Fibroblast of the conjunctiva (primary cell): ENCODE measurements around the gene PPM1L.

ENCODE experiments used
- DNase-seq: peaks from one replicate; pipeline ENCODE4 v3.0.0-alpha.2; 2010; ENCODE audit warnings: low read depth

The PPM1L gene

GRCh38 chr3:161043336-161044035 is 287.5 kb downstream of the PPM1L start:
- DNase-seq, result no peak

DNA sequence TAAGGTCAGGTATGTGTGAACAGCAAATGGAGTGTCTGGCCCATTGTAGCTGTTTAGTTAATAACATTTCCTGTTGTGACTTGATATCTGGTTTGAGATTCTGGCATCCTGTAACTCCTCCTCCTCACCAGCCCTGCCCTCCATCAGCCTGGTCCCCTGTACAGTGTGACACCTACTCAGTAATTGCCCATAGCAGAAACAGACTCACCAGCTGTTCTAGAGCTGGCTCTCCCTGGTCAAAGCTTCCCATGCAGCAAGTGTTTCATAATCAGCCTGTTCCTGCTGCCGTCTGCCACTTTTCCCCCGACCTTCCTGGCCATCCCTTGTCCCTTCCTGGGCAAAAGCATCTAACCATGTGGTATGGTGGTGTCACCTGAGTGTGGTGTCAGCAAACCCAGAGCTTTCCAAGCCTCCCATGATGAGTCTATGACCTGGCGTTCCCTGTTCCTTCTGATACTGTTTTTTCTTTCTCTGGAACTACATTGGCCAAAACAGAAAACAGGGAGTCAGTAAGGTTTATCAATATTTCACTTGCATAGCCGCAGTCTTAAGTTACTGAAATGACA is 293.7 kb downstream of the PPM1L start:
- no peak for DNase-seq

GRCh38 chr3:161050935-161051334 is 294.9 kb downstream of the PPM1L start:
- DNase-seq, result no peak

DNA sequence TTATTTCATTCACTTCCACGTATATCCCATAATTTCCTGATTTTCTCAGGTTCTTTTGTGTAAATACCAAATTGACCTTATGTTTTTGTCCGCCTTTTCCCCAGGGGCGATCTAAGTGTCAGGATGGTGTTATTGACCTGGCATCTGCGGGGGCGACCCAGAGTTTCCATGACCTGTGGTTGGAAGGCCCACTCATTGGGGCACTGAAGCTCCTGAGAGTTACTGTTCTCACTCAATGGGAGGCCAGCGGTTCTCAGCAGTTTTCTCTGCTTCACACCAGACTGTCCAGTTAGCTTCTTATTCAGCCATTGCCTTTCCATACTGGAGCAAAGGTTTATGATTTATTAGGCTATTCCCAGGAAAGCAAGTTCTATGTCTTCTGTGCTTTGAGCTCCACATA is 295.8 kb downstream of the PPM1L start:
- DNase-seq, result no peak

DNA sequence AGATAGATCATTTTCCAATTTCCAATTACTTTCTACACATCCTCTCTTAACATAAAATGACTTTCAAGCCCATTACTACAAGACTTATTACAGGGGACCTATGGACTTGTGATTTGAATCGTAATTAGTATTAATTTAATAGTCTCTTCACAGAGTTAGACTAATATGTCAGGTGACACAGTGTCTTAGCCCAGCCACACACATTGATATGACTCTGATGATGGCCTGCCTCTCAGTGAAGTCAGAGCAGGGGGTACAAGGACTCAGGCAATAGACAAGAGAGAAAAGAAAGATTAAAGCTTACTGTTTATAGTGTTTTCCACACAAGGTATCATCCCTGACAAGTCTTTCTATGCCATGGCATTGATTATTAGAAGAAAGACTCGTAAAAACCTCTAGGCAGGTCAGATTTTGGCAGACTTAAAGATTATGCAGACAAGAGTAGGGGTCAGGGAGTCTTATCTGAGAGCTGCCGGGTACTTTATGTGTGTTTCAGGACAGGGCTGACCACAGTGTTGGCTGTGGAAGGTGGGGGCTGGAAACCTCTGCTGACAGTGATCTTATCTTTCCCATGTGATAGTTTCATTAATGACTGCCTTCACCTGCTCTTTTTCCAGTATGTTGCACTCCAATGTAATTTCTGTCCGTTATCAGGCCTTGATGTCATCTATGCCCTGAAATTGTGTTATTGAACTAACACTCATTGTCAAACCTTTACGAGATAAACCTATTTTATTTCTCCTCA is 299.0 kb downstream of the PPM1L start:
- no peak for DNase-seq

DNA sequence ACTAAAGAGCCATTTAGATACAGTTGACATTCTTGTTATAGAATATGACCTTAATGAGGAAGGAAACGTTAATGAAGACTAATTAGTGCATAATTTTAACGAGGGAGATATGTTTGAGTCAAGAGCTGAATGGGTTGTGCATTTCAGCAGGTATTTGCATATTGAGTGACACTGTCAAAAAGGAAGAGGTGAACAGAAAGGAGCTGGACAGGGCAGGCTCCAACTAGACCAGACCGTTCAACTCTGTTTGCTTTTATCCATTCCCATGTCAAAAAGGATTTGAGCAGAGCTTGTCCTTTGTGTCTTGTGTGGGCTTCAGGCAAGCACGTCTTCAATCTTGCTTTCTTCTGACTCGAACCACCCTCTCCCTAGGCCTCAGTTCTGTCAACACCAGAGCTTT is 308.4 kb downstream of the PPM1L start:
- DNase-seq, result no peak

DNA sequence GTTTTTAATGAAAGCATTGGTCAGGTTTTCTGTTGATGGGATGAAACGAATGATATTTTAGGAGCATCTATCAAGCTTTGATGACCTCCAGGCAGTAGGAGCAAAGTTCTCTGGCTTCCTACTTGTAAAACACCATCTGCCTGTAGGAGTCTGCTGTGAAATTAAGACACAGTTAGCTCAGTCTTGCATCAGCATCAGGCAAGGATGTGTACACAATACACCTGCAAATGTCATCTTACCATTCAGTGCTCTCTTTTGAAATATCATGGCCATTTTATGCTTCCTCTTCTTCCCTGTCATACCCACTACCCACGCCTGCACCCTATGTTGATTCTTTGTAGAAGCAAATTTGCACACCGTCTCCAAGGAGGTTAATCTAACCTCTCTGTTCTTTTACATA is 310.9 kb downstream of the PPM1L start:
- DNase-seq, result no peak

DNA sequence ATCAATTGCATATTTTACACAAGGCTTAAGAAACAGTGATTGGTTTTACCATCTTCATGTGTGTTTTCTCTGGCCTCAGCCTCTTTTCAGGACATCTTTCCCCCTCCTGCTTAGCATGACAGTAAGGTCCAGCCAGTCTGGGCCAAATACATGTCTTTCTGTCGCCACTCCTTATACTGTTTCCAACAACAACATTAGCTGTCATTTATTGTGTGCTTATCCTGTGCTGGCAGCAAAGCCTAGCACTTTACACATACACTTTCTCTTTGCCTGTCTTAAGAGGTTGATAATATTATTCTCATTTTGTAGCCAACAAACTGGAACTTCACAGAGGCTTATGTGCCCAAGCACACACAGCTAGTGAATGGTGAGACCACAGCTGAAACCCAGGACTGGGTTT is 311.3 kb downstream of the PPM1L start:
- no peak for DNase-seq

- DNase-seq, result peak; percentile 61
These were observed 313.6 kb downstream of the PPM1L start for GRCh38 chr3:161069511-161070251.

GRCh38 chr3:161070252-161070930 is 314.4 kb downstream of the PPM1L start:
- no peak for DNase-seq

DNA sequence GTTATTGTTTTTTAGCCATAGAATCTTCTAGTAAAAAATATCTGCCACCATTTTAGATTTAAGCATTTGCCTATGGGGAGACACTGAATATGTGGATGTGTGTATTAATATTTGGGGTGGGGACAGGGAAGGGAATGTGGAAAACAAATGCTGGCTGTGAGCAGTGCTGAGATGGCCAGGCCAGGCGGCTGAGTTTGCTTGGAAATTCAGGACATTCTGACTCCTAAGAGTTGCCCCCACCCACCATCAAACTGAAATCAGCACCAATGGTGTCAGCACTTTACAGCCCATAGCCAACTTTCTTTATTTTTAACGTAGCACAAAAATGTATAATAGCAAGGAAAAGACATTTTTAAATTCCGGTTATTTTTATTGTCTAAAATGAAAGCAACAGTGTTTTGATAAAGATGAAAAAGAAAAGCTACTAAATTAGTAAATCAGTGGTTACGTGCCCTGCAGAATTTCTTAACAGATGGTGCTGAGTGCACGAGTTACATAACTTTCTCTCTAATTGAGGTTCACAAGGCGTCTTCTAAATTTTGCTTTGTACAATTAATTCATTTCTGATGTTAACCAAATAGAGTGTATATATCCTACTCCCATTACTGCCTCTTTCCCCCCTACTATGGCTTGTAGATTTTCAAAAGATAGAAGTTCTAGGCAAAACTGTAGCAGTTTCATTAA is 315.1 kb downstream of the PPM1L start:
- no peak for DNase-seq

- no peak for DNase-seq
These were observed 316.2 kb downstream of the PPM1L start for GRCh38 chr3:161072211-161072621.

DNA sequence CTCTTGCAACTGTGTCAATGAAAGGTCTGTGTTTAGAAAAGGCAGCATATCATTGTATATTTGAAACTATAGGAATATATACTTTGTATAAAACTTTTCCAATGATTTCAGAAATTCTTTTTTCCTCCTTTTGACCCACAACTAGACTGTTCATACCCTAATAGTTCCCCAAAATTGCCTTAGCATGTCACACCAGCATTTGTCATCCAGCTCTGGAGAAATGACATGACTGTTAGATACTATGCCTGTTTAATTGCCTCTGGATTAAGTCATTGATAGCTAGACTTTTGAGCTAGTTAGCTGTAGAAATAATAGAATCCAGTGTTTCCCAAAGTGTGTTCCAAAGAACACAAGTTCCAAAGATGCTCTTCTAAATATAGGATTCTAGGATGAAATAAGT is 316.7 kb downstream of the PPM1L start:
- DNase-seq, result no peak

GRCh38 chr3:161073181-161073580 is 317.1 kb downstream of the PPM1L start:
- DNase-seq, result no peak

GRCh38 chr3:161081633-161082032 is 325.6 kb downstream of the PPM1L start:
- DNase-seq, result no peak

GRCh38 chr3:161082063-161082462 is 326.0 kb downstream of the PPM1L start:
- no peak for DNase-seq

- DNase-seq, result no peak
These were observed 327.1 kb downstream of the PPM1L start for GRCh38 chr3:161083131-161083530.

DNA sequence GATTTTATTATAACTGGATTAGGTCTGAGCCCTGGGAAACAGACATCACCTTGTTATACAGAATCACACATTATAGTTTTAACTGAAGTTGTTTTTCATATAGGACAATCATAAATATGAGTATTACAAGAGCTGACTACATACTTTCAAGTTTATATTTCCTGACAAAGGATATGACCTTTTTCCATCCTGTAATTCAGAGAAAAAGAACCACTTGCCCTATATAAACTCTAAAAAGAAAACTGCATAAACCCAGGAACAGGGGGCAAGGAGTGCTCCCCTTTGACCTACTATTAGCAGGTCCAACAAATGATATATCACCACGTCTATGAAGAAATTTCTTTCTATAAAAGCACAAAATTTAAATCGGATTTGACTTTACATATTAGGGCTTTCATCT is 328.2 kb downstream of the PPM1L start:
- DNase-seq, result no peak

- DNase-seq, result no peak
These were observed 337.9 kb downstream of the PPM1L start for GRCh38 chr3:161093895-161094294.

- no peak for DNase-seq
These were observed 340.8 kb downstream of the PPM1L start for GRCh38 chr3:161096771-161097367.

GRCh38 chr3:161100994-161101393 is 345.0 kb downstream of the PPM1L start:
- DNase-seq, result no peak
